GM18526 (cell line): ENCODE results near the gene ATG7.

Experiments
- POLR2A ChIP-seq: IDR thresholded peaks from 3 replicates; pipeline ENCODE4 v1.6.1; 2011; ENCODE audit not compliant: insufficient read length; ENCODE audit errors: extremely low read depth

The ATG7 gene

GRCh38 chr3:11364181-11364580 is 92.0 kb downstream of the ATG7 start:
- TF ChIP-seq POLR2A: no peak

- no peak for TF ChIP-seq POLR2A
Observed at GRCh38 chr3:11367143-11367693, 95.0 kb downstream of the ATG7 start.

- TF ChIP-seq POLR2A: no peak
Observed at GRCh38 chr3:11370191-11370590, 98.0 kb downstream of the ATG7 start.

GRCh38 chr3:11370966-11371365 is 98.8 kb downstream of the ATG7 start:
- no peak for TF ChIP-seq POLR2A

- TF ChIP-seq POLR2A: no peak
Observed at GRCh38 chr3:11371747-11372146, 99.5 kb downstream of the ATG7 start.

- no peak for TF ChIP-seq POLR2A
Observed at GRCh38 chr3:11373235-11373634, 101.0 kb downstream of the ATG7 start.

GRCh38 chr3:11373654-11374053 is 101.5 kb downstream of the ATG7 start:
- TF ChIP-seq POLR2A: no peak

- no peak for TF ChIP-seq POLR2A
Observed at GRCh38 chr3:11375333-11376088, 103.3 kb downstream of the ATG7 start.

- TF ChIP-seq POLR2A: no peak
Observed at GRCh38 chr3:11377719-11378118, 105.5 kb downstream of the ATG7 start.

GRCh38 chr3:11379238-11379823 is 107.1 kb downstream of the ATG7 start:
- TF ChIP-seq POLR2A: no peak

- TF ChIP-seq POLR2A: no peak
Observed at GRCh38 chr3:11379824-11380701, 107.9 kb downstream of the ATG7 start.

GRCh38 chr3:11381141-11381540 is 108.9 kb downstream of the ATG7 start:
- no peak for TF ChIP-seq POLR2A

GRCh38 chr3:11381563-11381962 is 109.4 kb downstream of the ATG7 start:
- TF ChIP-seq POLR2A: no peak

GRCh38 chr3:11382146-11382745 is 110.0 kb downstream of the ATG7 start:
- no peak for TF ChIP-seq POLR2A

- no peak for TF ChIP-seq POLR2A
Observed at GRCh38 chr3:11384074-11384473, 111.9 kb downstream of the ATG7 start.
